OCI-LY3 (cell line): Measurements from ENCODE around the gene LST1.

ENCODE experiments used
- EZH2phosphoT487 ChIP-seq: fragments of 200-600 bp; shearing (Covaris generic); IDR thresholded peaks from 2 replicates; pipeline ENCODE4 v1.6.1; 2018; ENCODE audit warnings: antibody characterized with exemption, mixed run types, low read depth
- TF ChIP-seq, protein P1 (sequence below): fragments of 200-600, 300-600 bp; sonication (generic); IDR thresholded peaks from 2 replicates; pipeline ENCODE4 v1.5.1; 2014; ENCODE audit warnings: antibody characterized with exemption, low read length, low read depth

GRCh38 chr6:31579119-31579505 lies 7.0 kb upstream of the LST1 start:
- TF ChIP-seq, protein P1, sequence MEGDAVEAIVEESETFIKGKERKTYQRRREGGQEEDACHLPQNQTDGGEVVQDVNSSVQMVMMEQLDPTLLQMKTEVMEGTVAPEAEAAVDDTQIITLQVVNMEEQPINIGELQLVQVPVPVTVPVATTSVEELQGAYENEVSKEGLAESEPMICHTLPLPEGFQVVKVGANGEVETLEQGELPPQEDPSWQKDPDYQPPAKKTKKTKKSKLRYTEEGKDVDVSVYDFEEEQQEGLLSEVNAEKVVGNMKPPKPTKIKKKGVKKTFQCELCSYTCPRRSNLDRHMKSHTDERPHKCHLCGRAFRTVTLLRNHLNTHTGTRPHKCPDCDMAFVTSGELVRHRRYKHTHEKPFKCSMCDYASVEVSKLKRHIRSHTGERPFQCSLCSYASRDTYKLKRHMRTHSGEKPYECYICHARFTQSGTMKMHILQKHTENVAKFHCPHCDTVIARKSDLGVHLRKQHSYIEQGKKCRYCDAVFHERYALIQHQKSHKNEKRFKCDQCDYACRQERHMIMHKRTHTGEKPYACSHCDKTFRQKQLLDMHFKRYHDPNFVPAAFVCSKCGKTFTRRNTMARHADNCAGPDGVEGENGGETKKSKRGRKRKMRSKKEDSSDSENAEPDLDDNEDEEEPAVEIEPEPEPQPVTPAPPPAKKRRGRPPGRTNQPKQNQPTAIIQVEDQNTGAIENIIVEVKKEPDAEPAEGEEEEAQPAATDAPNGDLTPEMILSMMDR = no peak
- TF ChIP-seq EZH2phosphoT487 = no peak
